GM23248 (cell line): ENCODE data around the gene CACNA1C. TPM values are rescaled to one million over a fixed set of nuclear protein-coding genes. Genes with fewer than 3 reads are reported as not detected.

Source experiments
- DNase-seq: peaks from one replicate; pipeline ENCODE4 v3.0.0-alpha.2; 2015
- H2AFZ ChIP-seq: fragments of 200-600 bp; sonication (generic); 2 replicates; pipeline ENCODE4 v1.6.1; 2016; ENCODE audit warnings: antibody characterized with exemption
- H3F3A ChIP-seq: fragments of 200-600 bp; sonication (generic); 2 replicates; pipeline ENCODE4 v1.6.1; 2016; ENCODE audit warnings: mild to moderate bottlenecking, antibody characterized with exemption, mixed run types; ENCODE audit not compliant: insufficient read depth
- H3K27ac ChIP-seq: fragments of 200-600 bp; sonication (generic); 2 replicates; pipeline ENCODE4 v1.5.1; 2016; ENCODE audit warnings: mild to moderate bottlenecking
- H3K27me3 ChIP-seq: fragments of 200-600 bp; sonication (generic); replicated peaks from 2 replicates; pipeline ENCODE4 v1.6.1; 2016; ENCODE audit warnings: mild to moderate bottlenecking; ENCODE audit not compliant: insufficient read depth
- H3K36me3 ChIP-seq: fragments of 200-600 bp; sonication (generic); 2 replicates; pipeline ENCODE4 v1.6.1; 2016; ENCODE audit warnings: low read depth, mild to moderate bottlenecking
- H3K4me1 ChIP-seq: fragments of 200-600 bp; sonication (generic); 2 replicates; pipeline ENCODE4 v1.6.1; 2016; ENCODE audit warnings: mild to moderate bottlenecking; ENCODE audit not compliant: insufficient read depth
- H3K4me2 ChIP-seq: fragments of 200-600 bp; sonication (generic); one replicate; pipeline ENCODE4 v1.6.1; 2016; ENCODE audit warnings: mild to moderate bottlenecking; ENCODE audit not compliant: unreplicated experiment
- H3K4me3 ChIP-seq: fragments of 200-600 bp; sonication (generic); 2 replicates; pipeline ENCODE4 v1.5.1; 2016; ENCODE audit warnings: mild to moderate bottlenecking
- H3K79me2 ChIP-seq: fragments of 200-600 bp; sonication (generic); 2 replicates; pipeline ENCODE4 v1.6.1; 2016; ENCODE audit warnings: mild to moderate bottlenecking; ENCODE audit not compliant: insufficient read depth
- H3K9ac ChIP-seq: fragments of 200-600 bp; sonication (generic); 2 replicates; pipeline ENCODE4 v1.6.1; 2016; ENCODE audit warnings: mild to moderate bottlenecking
- H3K9me2 ChIP-seq: fragments of 200-600 bp; sonication (generic); 2 replicates; pipeline ENCODE4 v1.6.1; 2016; ENCODE audit warnings: mixed run types, mild to moderate bottlenecking, moderate library complexity; ENCODE audit not compliant: insufficient read depth
- H3K9me3 ChIP-seq: fragments of 200-600 bp; sonication (generic); one replicate; pipeline ENCODE4 v1.6.1; 2017; ENCODE audit warnings: low read depth
- H4K20me1 ChIP-seq: fragments of 200-600 bp; sonication (generic); 2 replicates; pipeline ENCODE4 v1.6.0; 2016; ENCODE audit not compliant: insufficient read depth
- EZH2 ChIP-seq: fragments of 200-600 bp; sonication (generic); IDR thresholded peaks from 2 replicates; pipeline ENCODE4 v1.6.1; 2018; ENCODE audit warnings: antibody characterized with exemption, mild to moderate bottlenecking; ENCODE audit not compliant: insufficient read depth, poor library complexity, severe bottlenecking
- EZH2phosphoT487 ChIP-seq: fragments of 200-600 bp; sonication (generic); IDR thresholded peaks from 2 replicates; pipeline ENCODE4 v1.6.1; 2018; ENCODE audit warnings: antibody characterized with exemption, moderate library complexity, mild to moderate bottlenecking, low read depth; ENCODE audit not compliant: insufficient read depth
- WGBS, 2 experiments: methylation state at CpG; one replicate each; pipeline ENCODE4 v1.1.6; 2015 to 2017; ENCODE audit warnings: low lambda C conversion rate in 2 of 2, low coverage in 1 of 2; ENCODE audit errors: missing lambda C conversion rate in 2 of 2; 5-methylcytosine and 5-hydroxymethylcytosine counted together
- in situ Hi-C: fragments of 300-500 bp; cut with MboI; formaldehyde crosslinking; loops from 2 replicates; pipeline ENCODE4 v1.15.0; 2020
- polyA plus RNA-seq: library from polyadenylated mRNA; unstranded; fragments of >200 nt; fragmentation: Nextera tagmentation; extraction: Ambion mirVana; gene quantifications from 2 replicates; pipeline ENCODE4 v1.2.1, GENCODE V29; 2016
- total RNA-seq: library from RNA; depleted of rRNA; stranded (reverse); fragments of >200 nt; shearing (Covaris generic); gene quantifications from 2 replicates; pipeline ENCODE4 v1.2.3, GENCODE V29; 2014

Gene CACNA1C
- total and polyA plus RNA-seq, 2 experiments from 2014 or later: 4.9 to 11.5 TPM

DNA sequence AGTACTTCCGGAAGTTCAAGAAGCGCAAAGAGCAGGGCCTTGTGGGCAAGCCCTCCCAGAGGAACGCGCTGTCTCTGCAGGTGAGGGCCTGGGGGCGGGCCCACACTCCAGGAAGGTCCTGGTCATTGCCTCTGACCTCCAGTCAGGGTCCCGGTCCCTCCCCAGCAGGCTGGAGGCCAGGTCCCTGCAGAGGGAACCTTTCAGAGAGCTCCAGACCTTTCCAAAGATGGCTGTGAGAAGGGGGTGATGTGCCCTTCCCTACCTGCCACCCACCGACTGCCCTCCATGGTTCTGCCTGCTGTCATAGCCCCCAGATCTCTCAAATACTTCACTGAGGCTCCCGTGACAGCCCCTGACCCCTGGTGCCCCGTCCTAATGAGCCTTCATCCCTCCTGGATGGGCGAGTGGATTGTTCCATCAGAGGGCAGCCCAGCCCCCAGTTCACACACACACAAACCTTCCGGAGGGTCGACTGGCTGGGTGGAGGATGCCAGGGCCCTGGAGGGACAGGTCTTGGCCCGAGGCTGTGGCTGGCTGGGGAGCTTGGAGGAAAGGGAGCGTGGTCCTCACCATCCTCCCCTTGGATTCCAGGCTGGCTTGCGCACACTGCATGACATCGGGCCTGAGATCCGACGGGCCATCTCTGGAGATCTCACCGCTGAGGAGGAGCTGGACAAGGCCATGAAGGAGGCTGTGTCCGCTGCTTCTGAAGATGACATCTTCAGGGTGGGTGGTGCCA lies 624.5 kb downstream of the CACNA1C start:
- 89 to 91% methylated on average over 20 of the region's 20 CpGs for WGBS, 2 experiments
- H3K27me3 ChIP-seq: no peaks in the 10 kb centered on the region
- H3K4me2 ChIP-seq: no peak overlapping the region
- H3F3A ChIP-seq: peaks cover 3% of the 10 kb centered on the region; the same call in 1 of the 2 replicates
- TF ChIP-seq EZH2phosphoT487: no peak
- no peaks in the 10 kb centered on the region for H3K9me2 ChIP-seq
- in situ Hi-C loops: no loop called here
- H2AFZ ChIP-seq: no peak overlapping the region
- no peaks in the 10 kb centered on the region for H3K4me1 ChIP-seq
- peaks cover 5% of the 10 kb centered on the region; the same call in 1 of the 2 replicates for H3K36me3 ChIP-seq
- no peak overlapping the region for H3K9ac ChIP-seq
- no peak overlapping the region for H3K4me3 ChIP-seq
- H3K9me3 ChIP-seq: no peaks in the 10 kb centered on the region
- no peaks in the 10 kb centered on the region for H3K79me2 ChIP-seq
- DNase-seq: no peak
- H3K27ac ChIP-seq: no peak overlapping the region
- no peaks in the 10 kb centered on the region for H4K20me1 ChIP-seq

DNA sequence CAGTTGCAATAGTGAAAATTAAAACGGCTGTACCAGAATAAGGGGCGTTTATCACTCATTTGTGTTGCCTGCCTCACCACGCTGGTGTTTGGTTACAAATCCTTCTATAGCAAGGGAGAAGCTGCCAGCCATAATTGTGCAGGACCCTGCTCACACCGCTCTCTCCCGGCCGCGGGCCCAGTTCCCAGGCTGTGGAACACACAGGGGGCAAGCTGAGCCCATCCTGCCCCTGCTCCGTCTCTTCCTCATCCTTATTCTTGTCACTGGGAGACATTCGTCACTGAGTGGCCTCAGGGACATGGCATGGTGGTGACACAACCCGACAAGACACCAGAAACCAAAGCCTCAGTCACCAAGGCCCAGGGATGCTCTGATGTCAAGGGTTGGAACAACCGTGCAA lies 625.6 kb downstream of the CACNA1C start:
- Histone ChIP-seq H3K27me3 (no peaks in the 10 kb centered on the region), H3F3A (peaks cover 3% of the 10 kb centered on the region; the same call in 1 of the 2 replicates), H3K9me3 (no peaks in the 10 kb centered on the region), H3K36me3 (peaks cover 9% of the 10 kb centered on the region; the same call in 1 of the 2 replicates), H4K20me1 (no peaks in the 10 kb centered on the region), H3K79me2 (no peaks in the 10 kb centered on the region), H3K4me3 (no peak overlapping the region), H3K9ac (no peak overlapping the region), H3K9me2 (no peaks in the 10 kb centered on the region), H3K27ac (no peak overlapping the region), H2AFZ (no peak overlapping the region), H3K4me2 (no peak overlapping the region), H3K4me1 (no peaks in the 10 kb centered on the region)
- TF ChIP-seq EZH2phosphoT487 (no peak), EZH2 (no peak)
- 90 to 91% methylated on average over 11 of the region's 11 CpGs for WGBS, 2 experiments
- DNase-seq: no peak
- in situ Hi-C loops: no loop called here

DNA sequence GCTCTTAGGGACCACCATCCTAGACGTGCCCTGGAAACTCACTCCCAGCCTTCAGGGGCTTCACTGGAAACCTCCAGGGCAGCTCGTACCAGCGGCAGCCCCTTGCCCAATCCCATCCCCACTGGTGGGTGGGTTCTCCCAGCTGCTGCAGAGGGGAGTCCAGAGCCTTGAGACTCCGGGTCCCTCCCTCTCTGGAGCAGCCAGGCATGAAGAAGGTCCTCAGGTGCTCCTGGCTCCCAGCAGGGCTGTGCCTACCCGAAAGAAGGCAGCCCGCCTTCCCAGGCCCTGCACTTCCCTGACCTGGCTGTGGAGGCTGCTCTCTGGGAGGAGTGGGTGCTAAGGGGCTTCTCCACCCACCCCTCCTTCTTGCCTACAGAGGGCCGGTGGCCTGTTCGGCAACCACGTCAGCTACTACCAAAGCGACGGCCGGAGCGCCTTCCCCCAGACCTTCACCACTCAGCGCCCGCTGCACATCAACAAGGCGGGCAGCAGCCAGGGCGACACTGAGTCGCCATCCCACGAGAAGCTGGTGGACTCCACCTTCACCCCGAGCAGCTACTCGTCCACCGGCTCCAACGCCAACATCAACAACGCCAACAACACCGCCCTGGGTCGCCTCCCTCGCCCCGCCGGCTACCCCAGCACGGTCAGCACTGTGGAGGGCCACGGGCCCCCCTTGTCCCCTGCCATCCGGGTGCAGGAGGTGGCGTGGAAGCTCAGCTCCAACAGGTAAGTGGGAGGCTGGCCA lies 626.5 kb downstream of the CACNA1C start:
- DNase-seq: no peak
- TF ChIP-seq EZH2 (no peak), EZH2phosphoT487 (no peak)
- Histone ChIP-seq H3K27ac (no peak overlapping the region), H3K4me2 (no peak overlapping the region), H3K79me2 (no peaks in the 10 kb centered on the region), H3K9ac (no peak overlapping the region), H4K20me1 (no peaks in the 10 kb centered on the region), H3K9me2 (no peaks in the 10 kb centered on the region), H3K9me3 (no peaks in the 10 kb centered on the region), H3K4me3 (no peak overlapping the region), H3K27me3 (no peaks in the 10 kb centered on the region), H3K36me3 (peaks cover 11% of the 10 kb centered on the region; the same call in 1 of the 2 replicates), H3F3A (peaks cover 3% of the 10 kb centered on the region; the same call in 1 of the 2 replicates), H3K4me1 (no peaks in the 10 kb centered on the region), H2AFZ (no peak overlapping the region)
- 84 to 87% methylated on average over 27 to 33 of the region's 33 CpGs for WGBS, 2 experiments
- in situ Hi-C loops: no loop called here

DNA sequence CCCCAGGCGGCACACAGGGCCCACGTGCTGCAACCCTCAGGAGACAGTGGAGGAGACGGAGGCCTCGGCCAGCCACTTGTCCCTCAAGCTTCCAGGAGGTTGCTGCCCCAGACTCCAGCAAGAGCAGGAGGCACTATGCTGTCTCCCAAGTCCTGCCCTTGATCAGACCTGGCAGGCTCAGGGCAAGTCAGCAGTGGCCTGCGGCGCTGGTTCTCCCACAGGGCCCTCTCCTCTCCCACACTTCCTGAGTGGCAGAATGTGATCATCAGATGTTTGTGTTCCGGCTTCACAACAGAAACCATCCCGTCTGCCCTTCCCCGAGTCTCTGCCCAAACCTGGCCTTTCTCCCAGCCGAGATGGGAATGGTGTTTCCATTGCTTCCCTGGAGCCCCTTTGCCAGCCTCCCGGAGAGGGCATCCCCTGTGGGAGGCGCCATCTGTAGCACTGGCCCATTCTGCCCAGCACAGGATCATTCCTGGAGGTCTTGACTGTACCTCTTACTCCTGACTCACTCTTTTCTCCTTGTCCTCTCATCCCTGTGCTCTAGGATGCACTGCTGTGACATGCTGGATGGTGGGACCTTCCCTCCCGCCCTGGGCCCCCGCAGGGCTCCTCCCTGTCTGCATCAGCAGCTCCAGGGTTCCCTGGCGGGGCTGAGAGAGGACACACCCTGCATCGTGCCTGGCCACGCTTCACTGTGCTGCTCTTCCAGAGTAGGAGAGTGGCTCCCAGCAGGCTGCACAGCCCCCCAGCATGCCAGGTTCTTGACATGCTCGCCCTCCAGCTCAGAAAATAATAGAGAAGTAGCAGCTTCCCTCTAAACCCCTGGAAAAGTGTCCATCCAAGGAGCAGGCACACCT lies 627.3 kb downstream of the CACNA1C start:
- Histone ChIP-seq H4K20me1 (no peaks in the 10 kb centered on the region), H3K27me3 (no peaks in the 10 kb centered on the region), H3K9me2 (no peaks in the 10 kb centered on the region), H3F3A (peaks cover 3% of the 10 kb centered on the region; the same call in 1 of the 2 replicates), H3K9ac (no peak overlapping the region), H2AFZ (no peak overlapping the region), H3K36me3 (peaks cover 9% of the 10 kb centered on the region; the same call in 1 of the 2 replicates), H3K27ac (no peak overlapping the region), H3K9me3 (no peaks in the 10 kb centered on the region), H3K79me2 (no peaks in the 10 kb centered on the region), H3K4me3 (no peak overlapping the region), H3K4me2 (no peak overlapping the region), H3K4me1 (no peaks in the 10 kb centered on the region)
- TF ChIP-seq EZH2 (no peak), EZH2phosphoT487 (no peak)
- DNase-seq: no peak
- in situ Hi-C loops: no loop called here
- WGBS, 2 experiments: 82 to 84% methylated on average over 16 of the region's 18 CpGs
